Common myeloid progenitor, CD34-positive (primary cell): ENCODE measurements around the gene PNRC1.
"Not testable (repeated sequence)": the region's sequence is repeated elsewhere in the genome, so short reads cannot be mapped to it uniquely, and the experiment has no call there.

ENCODE experiments used
- CTCF ChIA-PET: fragments of 350-600 bp; sonication (Branson Sonifier 250); formaldehyde crosslinking; loops from one replicate; lab custom pipeline; 2021; ENCODE audit warnings: antibody characterized with exemption; lab: Charles Lee
- POLR2A ChIA-PET: fragments of 350-600 bp; sonication (Branson Sonifier 250); formaldehyde crosslinking; loops from one replicate; lab custom pipeline; 2021; ENCODE audit warnings: antibody characterized with exemption; lab: Charles Lee
- DNase-seq, 3 donors: peaks; one replicate each; pipeline versions ENCODE4 v3.0.0 to v3.0.0-alpha.2; 2013
- H3K27ac ChIP-seq, 2 experiments: 1 replicate in 1 of 2; 2 replicates in 1 of 2; pipeline ENCODE4 v1.7.0; 2013; ENCODE audit warnings: inconsistent platforms in 2 of 2, low read length in 2 of 2, mild to moderate bottlenecking in 2 of 2, low read depth in 1 of 2, moderate library complexity in 1 of 2; ENCODE audit not compliant: severe bottlenecking in 2 of 2, insufficient read depth in 1 of 2, poor library complexity in 1 of 2
- H3K27me3 ChIP-seq, 5 experiments: replicated peaks in 2 of 5; 1 replicate in 3 of 5; 2 replicates in 2 of 5; pipeline versions ENCODE4 v1.6.1 to v1.7.0; 2013; ENCODE audit warnings: low read length in 4 of 5, mild to moderate bottlenecking in 2 of 5, moderate library complexity in 2 of 5, inconsistent platforms in 1 of 5; ENCODE audit not compliant: insufficient read depth in 5 of 5, control insufficient read depth in 4 of 5
- H3K36me3 ChIP-seq, 4 experiments: 1 replicate in 2 of 4; 2 replicates in 2 of 4; pipeline versions ENCODE4 v1.6.1 to v1.7.0; 2013; ENCODE audit warnings: low read length in 3 of 4, control low read depth in 1 of 4, mild to moderate bottlenecking in 1 of 4; ENCODE audit not compliant: control insufficient read depth in 4 of 4, insufficient read depth in 4 of 4
- H3K4me1 ChIP-seq, 4 experiments: 1 replicate in 3 of 4; 2 replicates in 1 of 4; pipeline versions ENCODE4 v1.6.1 to v1.7.1; 2013; ENCODE audit warnings: low read length in 3 of 4, mild to moderate bottlenecking in 3 of 4, control low read depth in 1 of 4, inconsistent platforms in 1 of 4, moderate library complexity in 1 of 4; ENCODE audit not compliant: control insufficient read depth in 4 of 4, insufficient read depth in 4 of 4; ENCODE audit errors: control extremely low read depth in 1 of 4
- H3K4me3 ChIP-seq, 7 experiments: 1 replicate in 4 of 7; 2 replicates in 3 of 7; pipeline versions ENCODE4 v1.5.1 to v1.7.0; 2013; ENCODE audit warnings: mild to moderate bottlenecking in 7 of 7, low read length in 6 of 7, moderate library complexity in 6 of 7, inconsistent platforms in 2 of 7, low read depth in 2 of 7, control low read depth in 1 of 7; ENCODE audit not compliant: insufficient read depth in 4 of 7, control insufficient read depth in 1 of 7; ENCODE audit errors: extremely low read depth in 1 of 7
- H3K9me3 ChIP-seq, 5 experiments: 1 replicate in 4 of 5; 2 replicates in 1 of 5; pipeline versions ENCODE4 v1.6.1 to v1.7.1; 2013; ENCODE audit warnings: low read length in 4 of 5, mild to moderate bottlenecking in 2 of 5, inconsistent platforms in 1 of 5, low read depth in 1 of 5, moderate library complexity in 1 of 5; ENCODE audit not compliant: control insufficient read depth in 4 of 5, insufficient read depth in 2 of 5; ENCODE audit errors: control extremely low read depth in 1 of 5
- WGBS: methylation state at CpG from one replicate; pipeline ENCODE4 v1.1.5; 2013; ENCODE audit not compliant: insufficient coverage; 5-methylcytosine and 5-hydroxymethylcytosine counted together

The PNRC1 gene

GRCh38 chr6:89037141-89037900, 43.2 kb upstream of the PNRC1 start:
- Histone ChIP-seq H3K9me3 (peaks cover 0 to 16% (median 8%) of the 10 kb centered on the region in 5 experiments), H3K4me1 (peaks cover 0 to 13% (median 4%) of the 10 kb centered on the region in 4 experiments), H3K27ac (no peak overlapping the region), H3K36me3 (no peaks in the 10 kb centered on the region), H3K27me3 (no peaks in the 10 kb centered on the region), H3K4me3 (no peak overlapping the region)
- WGBS: 86% methylated on average over 5 of the region's 5 CpGs
- CTCF ChIA-PET: interaction anchor here (1.9 kb wide), 1 partner anchor 53 kb away, joined by 6 read pairs; no protein-coding TSS in a partner anchor
- POLR2A ChIA-PET: no interaction called here
- DNase-seq: no peak

GRCh38 chr6:89037901-89038293, 42.7 kb upstream of the PNRC1 start:
- H3K36me3 ChIP-seq, H3K27ac ChIP-seq, H3K4me3 ChIP-seq, H3K27me3 ChIP-seq, POLR2A ChIA-PET, DNase-seq, CTCF ChIA-PET: not testable (repeated sequence)
- H3K4me1 ChIP-seq: peaks cover 0 to 11% (median 3%) of the 10 kb centered on the region in 4 experiments
- H3K9me3 ChIP-seq: peaks cover 0 to 16% (median 8%) of the 10 kb centered on the region in 5 experiments

- Histone ChIP-seq H3K36me3 (no peaks in the 10 kb centered on the region), H3K27ac (no peak overlapping the region), H3K27me3 (no peaks in the 10 kb centered on the region), H3K9me3 (peaks cover 0 to 9% (median 7%) of the 10 kb centered on the region in 5 experiments), H3K4me3 (no peak overlapping the region), H3K4me1 (peaks cover 8 to 18% (median 11%) of the 10 kb centered on the region in 4 experiments)
- WGBS: 86% methylated on average over 2 of the region's 3 CpGs
- ChIA-PET CTCF (no interaction called here), POLR2A (no interaction called here)
- DNase-seq: no peak
Measured at GRCh38 chr6:89042664-89043063, 37.9 kb upstream of the PNRC1 start.

GRCh38 chr6:89044328-89045010, 36.1 kb upstream of the PNRC1 start:
- WGBS: 48% methylated on average over 2 of the region's 8 CpGs
- peaks cover 8 to 18% (median 11%) of the 10 kb centered on the region in 4 experiments for H3K4me1 ChIP-seq
- H3K27me3 ChIP-seq: no peaks in the 10 kb centered on the region
- no peaks in the 10 kb centered on the region for H3K9me3 ChIP-seq
- no peak for DNase-seq
- H3K27ac ChIP-seq: no peak overlapping the region
- peak overlapping the region in 1 of 7 experiments; percentile 14 for H3K4me3 ChIP-seq
- H3K36me3 ChIP-seq: no peaks in the 10 kb centered on the region
- ChIA-PET POLR2A (interaction anchor here (1.1 kb wide), 1 partner anchor 36 kb away, joined by 3 read pairs; the partner anchor contains the start of gene PNRC1), CTCF (interaction anchor here (0.6 to 1.1 kb wide), 5 partner anchors 36 to 1559 kb away, joined by 3 to 4 read pairs (median 3); partner anchors contain the start of gene PNRC1)

- H3K27me3 ChIP-seq: no peaks in the 10 kb centered on the region
- WGBS: 6% methylated on average over 3 of the region's 4 CpGs
- no peak overlapping the region for H3K27ac ChIP-seq
- no peaks in the 10 kb centered on the region for H3K36me3 ChIP-seq
- peak; percentile 35 to 79 (median 72) for DNase-seq
- H3K4me3 ChIP-seq: peak overlapping the region in 1 of 7 experiments; percentile 14
- CTCF ChIA-PET: interaction anchor here (0.6 to 1.1 kb wide), 5 partner anchors 35 to 1559 kb away, joined by 3 to 4 read pairs (median 3); partner anchors contain the start of gene PNRC1
- peaks cover 8 to 20% (median 13%) of the 10 kb centered on the region in 4 experiments for H3K4me1 ChIP-seq
- no peaks in the 10 kb centered on the region for H3K9me3 ChIP-seq
- POLR2A ChIA-PET: interaction anchor here (0.6 kb wide), 1 partner anchor 56 kb away, joined by 3 read pairs; no protein-coding TSS in a partner anchor
Measured at GRCh38 chr6:89045011-89045387, 35.6 kb upstream of the PNRC1 start.

- ChIA-PET CTCF (interaction anchor here (0.6 to 1.1 kb wide), 2 partner anchors 38 to 1558 kb away, joined by 3 to 4 read pairs; no protein-coding TSS in a partner anchor), POLR2A (interaction anchor here (0.6 kb wide), 1 partner anchor 56 kb away, joined by 3 read pairs; no protein-coding TSS in a partner anchor)
- Histone ChIP-seq H3K9me3 (no peaks in the 10 kb centered on the region), H3K27ac (no peak overlapping the region), H3K4me3 (no peak overlapping the region), H3K4me1 (peaks cover 13 to 26% (median 16%) of the 10 kb centered on the region in 4 experiments), H3K36me3 (no peaks in the 10 kb centered on the region), H3K27me3 (no peaks in the 10 kb centered on the region)
- WGBS: 100% methylated on average over 3 of the region's 5 CpGs
- no peak for DNase-seq
Measured at GRCh38 chr6:89045576-89045975, 35.0 kb upstream of the PNRC1 start.
